Glutamatergic neuron (in vitro differentiated cells): Measurements from ENCODE around the gene NDP. TPM values are rescaled to one million over a fixed set of nuclear protein-coding genes. Genes with fewer than 3 reads are reported as not detected.
A peak's percentile ranks its signal among the peaks of the same experiment; 100 is the strongest.

Experiments used
- DNase-seq: peaks from one replicate; pipeline ENCODE4 v3.0.0; 2022
- H3K27ac Mint-ChIP-seq: one replicate; pipeline ENCODE4 v1.8.0; 2020; ENCODE audit warnings: mild to moderate bottlenecking, mixed read lengths, inconsistent platforms; ENCODE audit not compliant: unreplicated experiment
- H3K27me3 Mint-ChIP-seq: one replicate; pipeline ENCODE4 v1.8.0; 2020; ENCODE audit warnings: mild to moderate bottlenecking, moderate library complexity, mixed read lengths, inconsistent platforms; ENCODE audit not compliant: unreplicated experiment
- H3K36me3 Mint-ChIP-seq: one replicate; pipeline ENCODE4 v1.8.0; 2020; ENCODE audit warnings: mild to moderate bottlenecking, mixed read lengths, inconsistent platforms; ENCODE audit not compliant: unreplicated experiment
- H3K4me1 Mint-ChIP-seq: one replicate; pipeline ENCODE4 v1.8.0; 2020; ENCODE audit warnings: mild to moderate bottlenecking, low read depth, mixed read lengths, inconsistent platforms; ENCODE audit not compliant: unreplicated experiment
- H3K4me3 Mint-ChIP-seq: one replicate; pipeline ENCODE4 v1.8.0; 2020; ENCODE audit warnings: mild to moderate bottlenecking, mixed read lengths, inconsistent platforms; ENCODE audit not compliant: unreplicated experiment
- H3K9me3 Mint-ChIP-seq: one replicate; pipeline ENCODE4 v1.8.0; 2020; ENCODE audit warnings: mild to moderate bottlenecking, moderate library complexity, mixed read lengths, inconsistent platforms; ENCODE audit not compliant: unreplicated experiment
- CTCF ChIP-seq: fragments of 200-600 bp; sonication (generic); IDR thresholded peaks from one replicate; pipeline ENCODE4 v1.5.0; 2021; ENCODE audit not compliant: partially characterized antibody, unreplicated experiment
- total RNA-seq: library from RNA; stranded (reverse); fragmentation: NEBNext Ultra II Directional; extraction: Animal tissue kit (Norgen Biotek cat#: 25700); gene quantifications from one replicate; pipeline ENCODE4 v1.2.1, GENCODE V29; 2021; ENCODE audit not compliant: unreplicated experiment

NDP gene
- total RNA-seq, 1 donor from 2014 or later: not detected

DNA sequence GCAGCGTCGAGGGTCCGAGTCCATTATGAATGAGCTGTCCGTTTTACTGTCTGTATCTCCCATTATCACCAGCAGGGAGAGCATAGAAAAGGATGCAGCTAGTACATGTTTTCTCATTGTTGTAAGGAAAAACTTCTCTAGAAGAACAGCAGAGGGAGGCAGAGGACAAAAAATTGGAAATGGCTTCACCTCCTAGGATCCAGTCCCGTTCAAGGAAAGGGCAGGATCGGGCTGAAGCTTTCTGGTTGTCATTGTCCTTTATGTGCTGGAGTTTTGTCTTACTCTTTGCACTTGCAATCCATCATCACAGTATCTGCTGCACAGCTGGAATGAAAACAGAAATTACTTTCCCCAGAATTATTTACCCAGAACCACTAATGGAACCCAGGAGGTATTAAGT lies 14.7 kb downstream of the NDP start:
- Mint-ChIP-seq H3K27me3 (no peaks in the 10 kb centered on the region), H3K9me3 (no peaks in the 10 kb centered on the region), H3K4me3 (no peak overlapping the region), H3K27ac (no peak overlapping the region), H3K4me1 (peaks cover 6% of the 10 kb centered on the region), H3K36me3 (no peaks in the 10 kb centered on the region)
- no peak for DNase-seq
- TF ChIP-seq CTCF: peak; percentile 65

DNA sequence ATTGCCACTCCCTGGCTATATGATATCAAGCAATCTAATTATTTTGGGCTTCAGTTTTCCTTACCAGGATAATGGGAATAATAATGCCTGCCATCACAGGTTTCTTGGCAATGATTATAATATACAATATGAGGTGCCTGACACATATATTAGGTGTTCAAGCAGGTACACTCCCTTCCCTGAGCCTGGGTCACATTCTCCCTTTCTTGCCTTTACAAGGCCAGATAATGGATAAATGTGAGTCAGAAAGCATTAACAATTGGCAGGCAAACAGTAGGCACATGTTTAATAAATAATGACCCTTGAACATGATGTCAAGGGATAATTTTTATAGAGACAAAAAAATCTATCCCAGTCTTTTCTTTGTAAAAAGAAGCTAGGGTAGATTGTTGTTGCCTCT lies 17.2 kb downstream of the NDP start:
- DNase-seq: no peak
- H3K9me3 Mint-ChIP-seq: no peaks in the 10 kb centered on the region
- no peak for TF ChIP-seq CTCF

GRCh38 chrX:43953218-43953617 lies 20.0 kb downstream of the NDP start:
- no peaks in the 10 kb centered on the region for H3K9me3 Mint-ChIP-seq
- no peak for DNase-seq
- no peak overlapping the region for H3K4me3 Mint-ChIP-seq
- no peak for TF ChIP-seq CTCF
- no peak overlapping the region for H3K27ac Mint-ChIP-seq
- no peaks in the 10 kb centered on the region for H3K4me1 Mint-ChIP-seq
- H3K36me3 Mint-ChIP-seq: no peaks in the 10 kb centered on the region
- H3K27me3 Mint-ChIP-seq: no peaks in the 10 kb centered on the region

More for the DNA sequence above, 17.2 kb downstream of the NDP start:
- Mint-ChIP-seq H3K27me3 (no peaks in the 10 kb centered on the region), H3K27ac (no peak overlapping the region), H3K36me3 (no peaks in the 10 kb centered on the region), H3K4me3 (no peak overlapping the region), H3K4me1 (peaks cover 6% of the 10 kb centered on the region)

DNA sequence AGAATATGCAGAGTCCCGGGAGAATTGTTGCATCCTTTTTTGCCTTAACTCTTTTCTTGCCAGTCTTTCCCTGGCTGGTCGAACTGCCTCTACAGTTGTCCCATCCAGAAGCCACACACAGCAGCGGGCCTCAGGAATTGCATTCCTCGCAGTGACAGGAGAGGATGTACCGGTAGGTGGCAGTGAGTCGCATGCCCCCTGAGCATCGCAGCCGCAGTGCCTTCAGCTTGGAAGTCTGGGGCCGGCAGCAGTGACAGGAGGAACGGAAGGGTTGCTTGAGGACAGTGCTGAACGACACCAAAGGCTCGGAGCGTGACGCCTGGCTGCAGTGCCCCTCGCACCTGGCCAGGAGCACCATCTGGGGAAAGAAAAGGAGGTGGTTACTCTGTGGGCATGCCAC lies 23.5 kb downstream of the NDP start:
- Mint-ChIP-seq H3K27ac (no peak overlapping the region), H3K4me3 (no peak overlapping the region), H3K36me3 (no peaks in the 10 kb centered on the region), H3K27me3 (no peaks in the 10 kb centered on the region), H3K9me3 (no peaks in the 10 kb centered on the region), H3K4me1 (no peaks in the 10 kb centered on the region)
- peak; percentile 36 for TF ChIP-seq CTCF
- DNase-seq: peak; percentile 61

DNA sequence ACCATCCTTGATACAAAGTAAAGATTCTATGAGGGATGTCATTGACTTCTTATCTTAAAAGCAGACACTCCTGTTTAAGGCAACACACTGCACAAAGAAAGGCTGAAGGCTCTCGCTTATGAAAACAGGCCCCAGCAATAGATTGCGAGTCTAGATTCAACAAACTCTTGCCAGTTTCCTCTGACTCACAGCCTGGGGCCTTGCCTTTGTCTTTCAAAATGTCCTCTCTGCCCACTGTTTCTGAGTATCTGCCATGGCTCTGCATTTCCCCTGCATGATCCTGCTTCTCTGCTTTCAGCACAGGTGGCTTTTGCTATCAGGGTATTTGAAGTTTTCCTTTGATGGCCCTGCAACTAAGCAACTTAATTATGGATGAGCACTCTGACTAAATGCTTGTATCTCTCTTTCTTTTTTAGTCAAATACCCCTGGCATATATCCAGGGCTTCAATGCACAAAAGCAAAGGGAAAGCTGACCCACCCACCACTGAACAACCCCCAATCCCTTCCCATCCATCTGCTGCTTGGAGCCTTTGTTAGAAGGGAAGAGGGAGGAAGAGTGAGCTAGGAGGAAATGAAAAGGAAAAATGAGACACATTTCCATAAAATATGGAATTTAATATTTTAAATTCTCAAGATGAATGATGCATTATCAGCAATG lies 32.2 kb downstream of the NDP start:
- no peak for DNase-seq
- Mint-ChIP-seq H3K4me1 (no peaks in the 10 kb centered on the region), H3K27me3 (no peaks in the 10 kb centered on the region), H3K4me3 (no peak overlapping the region), H3K27ac (no peak overlapping the region), H3K36me3 (no peaks in the 10 kb centered on the region), H3K9me3 (no peaks in the 10 kb centered on the region)
- TF ChIP-seq CTCF: no peak
